ENCODE data around the gene ZBTB12. TPM values are rescaled to one million over a fixed set of nuclear protein-coding genes. Genes with fewer than 3 reads are reported as not detected.

The ZBTB12 gene
- total RNA-seq, 3 donors from 2014 or later = 2.3 to 6.2 (median 3.4) TPM

- ATAC-seq = no peak
- intact Hi-C loops (cut with DNase I, micrococcal nuclease) = no loop called here
- Histone ChIP-seq H3K36me3 (ENCODE audit: low read depth) (no peaks in the 10 kb centered on the region), H3K4me1 (ENCODE audit: low read depth) (no peaks in the 10 kb centered on the region), H3K4me3 (no peak overlapping the region), H3K9me3 (no peaks in the 10 kb centered on the region)
- no peak for TF ChIP-seq CTCF (IDR thresholded peaks at IDR 0.05)
- no peak for DNase-seq
Measured at GRCh38 chr6:31928672-31928939, 26.7 kb upstream of the ZBTB12 start.

- Histone ChIP-seq H3K36me3 (ENCODE audit: low read depth) (no peaks in the 10 kb centered on the region), H3K9me3 (no peaks in the 10 kb centered on the region), H3K4me3 (no peak overlapping the region), H3K4me1 (ENCODE audit: low read depth) (no peaks in the 10 kb centered on the region)
- no peak for DNase-seq
- intact Hi-C loops (cut with DNase I, micrococcal nuclease) = no loop called here
- TF ChIP-seq CTCF (IDR thresholded peaks at IDR 0.05) = no peak
- peak; percentile 31 for ATAC-seq
Measured at GRCh38 chr6:31927863-31928671, 26.2 kb upstream of the ZBTB12 start.

- peak; percentile 71 for ATAC-seq
- DNase-seq = no peak
- H3K36me3 ChIP-seq (ENCODE audit: low read depth) = no peaks in the 10 kb centered on the region
- intact Hi-C loops (cut with DNase I, micrococcal nuclease) = no loop called here
- TF ChIP-seq CTCF (IDR thresholded peaks at IDR 0.05) = no peak
- H3K4me3 ChIP-seq = no peak within 1 kb of the TSS
- no peaks in the 10 kb centered on the region for H3K4me1 ChIP-seq (ENCODE audit: low read depth)
- H3K9me3 ChIP-seq = no peaks in the 10 kb centered on the region
Measured at GRCh38 chr6:31927242-31927862, 25.5 kb upstream of the ZBTB12 start, which contains the start of gene C2. C2 (plus strand) TSS chr6:31927717; CDS start chr6:31927753, 36 bp downstream.

- no peaks in the 10 kb centered on the region for H3K9me3 ChIP-seq
- ATAC-seq = no peak
- no peak overlapping the region for H3K4me3 ChIP-seq
- no peak for TF ChIP-seq CTCF (IDR thresholded peaks at IDR 0.05)
- intact Hi-C loops (cut with DNase I, micrococcal nuclease) = no loop called here
- no peak for DNase-seq
- H3K4me1 ChIP-seq (ENCODE audit: low read depth) = no peaks in the 10 kb centered on the region
- H3K36me3 ChIP-seq (ENCODE audit: low read depth) = no peaks in the 10 kb centered on the region
Measured at GRCh38 chr6:31922942-31923341, 21.1 kb upstream of the ZBTB12 start.

GRCh38 chr6:31920811-31921210, 18.9 kb upstream of the ZBTB12 start:
- no peak for ATAC-seq
- H3K4me1 ChIP-seq (ENCODE audit: low read depth) = no peaks in the 10 kb centered on the region
- intact Hi-C loops (cut with DNase I, micrococcal nuclease) = no loop called here
- DNase-seq = no peak
- no peaks in the 10 kb centered on the region for H3K36me3 ChIP-seq (ENCODE audit: low read depth)
- no peak overlapping the region for H3K4me3 ChIP-seq
- no peak for TF ChIP-seq CTCF (IDR thresholded peaks at IDR 0.05)
- H3K9me3 ChIP-seq = no peaks in the 10 kb centered on the region

Data from mucosa of descending colon (tissue), 3 donors.